ENCODE measurements around the gene LRRK2.
"Not testable (repeated sequence)": the region's sequence is repeated elsewhere in the genome, so short reads cannot be mapped to it uniquely, and the experiment has no call there.

Gene LRRK2

GRCh38 chr12:40212566-40212965 is 12.2 kb upstream of the LRRK2 start:
- DNase-seq (ENCODE audit: low read depth in 3 of 3), result no peak

GRCh38 chr12:40215982-40216381 is 8.8 kb upstream of the LRRK2 start:
- no peak for DNase-seq (ENCODE audit: low read depth in 3 of 3)

- no peak for DNase-seq (ENCODE audit: low read depth in 3 of 3)
Measured at GRCh38 chr12:40216516-40217288, 8.1 kb upstream of the LRRK2 start.

GRCh38 chr12:40219760-40220159 is 5.0 kb upstream of the LRRK2 start:
- DNase-seq (ENCODE audit: low read depth in 3 of 3), result no peak

GRCh38 chr12:40222247-40222646 is 2.5 kb upstream of the LRRK2 start:
- DNase-seq (ENCODE audit: low read depth in 3 of 3), result no peak

- no peak for DNase-seq (ENCODE audit: low read depth in 3 of 3)
Measured at GRCh38 chr12:40223646-40224045, 1.2 kb upstream of the LRRK2 start.

- DNase-seq (ENCODE audit: low read depth in 3 of 3), result no peak
Measured at GRCh38 chr12:40225337-40225983, 663 bp downstream of the LRRK2 start.

GRCh38 chr12:40225984-40226602 is 1.3 kb downstream of the LRRK2 start:
- DNase-seq (ENCODE audit: low read depth in 3 of 3), result no peak

GRCh38 chr12:40226705-40227104 is 1.9 kb downstream of the LRRK2 start:
- no peak for DNase-seq (ENCODE audit: low read depth in 3 of 3)

GRCh38 chr12:40227447-40227846 is 2.6 kb downstream of the LRRK2 start:
- DNase-seq (ENCODE audit: low read depth in 3 of 3), result no peak

- DNase-seq (ENCODE audit: low read depth in 3 of 3), result no peak
Measured at GRCh38 chr12:40228727-40229126, 3.9 kb downstream of the LRRK2 start.

- DNase-seq (ENCODE audit: low read depth in 3 of 3), result no peak
Measured at GRCh38 chr12:40229690-40230651, 5.2 kb downstream of the LRRK2 start.

- DNase-seq (ENCODE audit: low read depth in 3 of 3), result no peak
Measured at GRCh38 chr12:40232602-40233001, 7.8 kb downstream of the LRRK2 start.

- DNase-seq (ENCODE audit: low read depth in 3 of 3), result no peak
Measured at GRCh38 chr12:40233741-40234367, 9.1 kb downstream of the LRRK2 start.

- DNase-seq (ENCODE audit: low read depth in 3 of 3), result no peak
Measured at GRCh38 chr12:40236357-40236850, 11.6 kb downstream of the LRRK2 start.

GRCh38 chr12:40238266-40238902 is 13.6 kb downstream of the LRRK2 start:
- no peak for DNase-seq (ENCODE audit: low read depth in 3 of 3)

- DNase-seq (ENCODE audit: low read depth in 3 of 3), result no peak
Measured at GRCh38 chr12:40238979-40239378, 14.2 kb downstream of the LRRK2 start.

- no peak for DNase-seq (ENCODE audit: low read depth in 3 of 3)
Measured at GRCh38 chr12:40240779-40241178, 16.0 kb downstream of the LRRK2 start.

- DNase-seq (ENCODE audit: low read depth in 3 of 3), result no peak
Measured at GRCh38 chr12:40241741-40242140, 16.9 kb downstream of the LRRK2 start.

- not testable (repeated sequence) for DNase-seq (ENCODE audit: low read depth in 3 of 3)
Measured at GRCh38 chr12:40244526-40245156, 19.8 kb downstream of the LRRK2 start.

All from stimulated activated CD4-positive, alpha-beta T cell treated with anti-CD3 and anti-CD28 coated beads, TNF-alpha, amount 100 ng/mL, for 4 hours (primary cell).